ENCODE measurements around the gene KIAA0753. TPM values are rescaled to one million over a fixed set of nuclear protein-coding genes. Genes with fewer than 3 reads are reported as not detected.

The KIAA0753 gene
- polyA plus RNA-seq, 1 of the 3 experiments (the other 2 are of a cell fraction): 7.2 TPM

DNA sequence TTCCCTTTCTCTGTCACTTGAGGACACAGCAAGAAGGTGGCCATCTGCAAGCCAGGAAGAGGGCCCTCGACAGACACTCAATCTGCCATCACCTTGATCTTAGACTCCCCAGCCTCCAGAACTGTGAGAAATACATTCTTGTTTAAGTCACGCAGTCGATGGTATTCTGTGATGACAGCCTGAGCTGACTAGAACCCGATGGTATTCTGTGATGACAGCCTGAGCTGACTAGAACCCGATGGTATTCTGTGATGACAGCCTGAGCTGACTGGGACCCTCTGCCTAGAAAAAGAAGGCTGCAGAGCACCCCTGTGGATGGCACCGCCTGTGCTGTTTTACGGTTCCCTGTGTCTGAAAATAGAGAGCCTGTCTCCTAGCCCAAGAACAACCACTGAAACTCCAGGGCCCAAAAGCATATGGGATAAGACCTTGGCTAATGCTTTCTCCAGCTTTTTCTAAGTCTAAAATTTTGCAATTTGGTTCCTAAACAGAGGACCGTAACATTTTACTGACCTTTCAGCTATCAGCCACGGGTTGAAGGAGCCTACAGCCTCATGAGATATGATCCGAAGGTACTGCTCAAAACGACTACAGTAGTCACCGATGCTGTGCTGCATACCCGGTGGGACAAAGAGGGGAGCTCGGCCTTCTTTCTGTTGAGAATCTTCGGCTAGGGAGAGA lies 51.1 kb downstream of the KIAA0753 start:
- no peak for DNase-seq
- Histone ChIP-seq H3K4me1 (ENCODE audit: control insufficient read depth in 1 of 2, insufficient read depth in 2 of 2, low read depth in 1 of 2, low read length in 1 of 2) (no peaks in the 10 kb centered on the region; a peak in 1 of 4 replicates), H3K9me3 (no peaks in the 10 kb centered on the region), H3F3A (replicated peaks; ENCODE audit: insufficient read depth) (no peaks in the 10 kb centered on the region), H3K4me2 (no peak overlapping the region), H3K4me3 (ENCODE audit: low read depth in 2 of 2, low read length in 1 of 2) (no peak overlapping the region), H3K27me3 (ENCODE audit: insufficient read depth) (no peaks in the 10 kb centered on the region), H3K36me3 (replicated peaks in 1 of 2; ENCODE audit: control insufficient read depth in 1 of 2, insufficient read depth in 2 of 2, low read length in 1 of 2) (peaks cover 80 to 85% of the 10 kb centered on the region in 2 experiments), H4K20me1 (ENCODE audit: insufficient read depth) (no peaks in the 10 kb centered on the region), H3K9me2 (no peaks in the 10 kb centered on the region), H2AFZ (ENCODE audit: low read depth) (no peak overlapping the region), H3K79me2 (ENCODE audit: insufficient read depth) (no peaks in the 10 kb centered on the region), H3K9ac (no peak overlapping the region), H3K27ac (ENCODE audit: low read depth in 2 of 2, low read length in 1 of 2) (no peak overlapping the region)
- ChIA-PET CTCF (interaction anchor here (0.9 kb wide), 1 partner anchor 118 kb away, joined by 3 read pairs; no protein-coding TSS in a partner anchor), POLR2A (no interaction called here)
- TF ChIP-seq, protein P1, sequence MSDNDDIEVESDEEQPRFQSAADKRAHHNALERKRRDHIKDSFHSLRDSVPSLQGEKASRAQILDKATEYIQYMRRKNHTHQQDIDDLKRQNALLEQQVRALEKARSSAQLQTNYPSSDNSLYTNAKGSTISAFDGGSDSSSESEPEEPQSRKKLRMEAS (IDR thresholded peaks at IDR 0.05; ENCODE audit: low read depth): no peak
- TF ChIP-seq TEAD4 (IDR thresholded peaks at IDR 0.05; ENCODE audit: borderline replicate concordance, insufficient read depth) (no peak), GABPA (IDR thresholded peaks at IDR 0.05; ENCODE audit: low read depth) (no peak), MXI1 (IDR thresholded peaks at IDR 0.05; ENCODE audit: low read depth, low read length) (no peak), GATA2 (CRISPR knock-in tag; IDR thresholded peaks at IDR 0.05) (no peak), USF1 (IDR thresholded peaks at IDR 0.05; ENCODE audit: borderline replicate concordance, low read depth) (no peak), POLR2AphosphoS5 (IDR thresholded peaks at IDR 0.05; ENCODE audit: low read depth, low read length) (no peak), FOXM1 (IDR thresholded peaks at IDR 0.05; ENCODE audit: low read depth) (no peak), EZH2phosphoT487 (IDR thresholded peaks at IDR 0.05; ENCODE audit: borderline replicate concordance, low read depth) (no peak), JUND (IDR thresholded peaks at IDR 0.05) (no peak), TAF1 (IDR thresholded peaks at IDR 0.05; ENCODE audit: borderline replicate concordance, low read depth, low read length) (no peak), SIN3A (IDR thresholded peaks at IDR 0.05; ENCODE audit: borderline replicate concordance, low read depth, low read length) (no peak), FOSL2 (IDR thresholded peaks at IDR 0.05; ENCODE audit: borderline replicate concordance, low read depth) (no peak), EP300 (IDR thresholded peaks at IDR 0.05; ENCODE audit: borderline replicate concordance in 1 of 2, low read depth in 1 of 2, low read length in 1 of 2) (no peak), NRF1 (IDR thresholded peaks at IDR 0.05; ENCODE audit: low read depth, low read length) (no peak), MEF2A (IDR thresholded peaks at IDR 0.05; ENCODE audit: borderline replicate concordance, low read depth) (no peak), ELF1 (IDR thresholded peaks at IDR 0.05) (no peak), TCF12 (IDR thresholded peaks at IDR 0.05) (no peak), RXRA (IDR thresholded peaks at IDR 0.05; ENCODE audit: borderline replicate concordance, low read depth) (no peak)
- TF ChIP-seq, protein P2, sequence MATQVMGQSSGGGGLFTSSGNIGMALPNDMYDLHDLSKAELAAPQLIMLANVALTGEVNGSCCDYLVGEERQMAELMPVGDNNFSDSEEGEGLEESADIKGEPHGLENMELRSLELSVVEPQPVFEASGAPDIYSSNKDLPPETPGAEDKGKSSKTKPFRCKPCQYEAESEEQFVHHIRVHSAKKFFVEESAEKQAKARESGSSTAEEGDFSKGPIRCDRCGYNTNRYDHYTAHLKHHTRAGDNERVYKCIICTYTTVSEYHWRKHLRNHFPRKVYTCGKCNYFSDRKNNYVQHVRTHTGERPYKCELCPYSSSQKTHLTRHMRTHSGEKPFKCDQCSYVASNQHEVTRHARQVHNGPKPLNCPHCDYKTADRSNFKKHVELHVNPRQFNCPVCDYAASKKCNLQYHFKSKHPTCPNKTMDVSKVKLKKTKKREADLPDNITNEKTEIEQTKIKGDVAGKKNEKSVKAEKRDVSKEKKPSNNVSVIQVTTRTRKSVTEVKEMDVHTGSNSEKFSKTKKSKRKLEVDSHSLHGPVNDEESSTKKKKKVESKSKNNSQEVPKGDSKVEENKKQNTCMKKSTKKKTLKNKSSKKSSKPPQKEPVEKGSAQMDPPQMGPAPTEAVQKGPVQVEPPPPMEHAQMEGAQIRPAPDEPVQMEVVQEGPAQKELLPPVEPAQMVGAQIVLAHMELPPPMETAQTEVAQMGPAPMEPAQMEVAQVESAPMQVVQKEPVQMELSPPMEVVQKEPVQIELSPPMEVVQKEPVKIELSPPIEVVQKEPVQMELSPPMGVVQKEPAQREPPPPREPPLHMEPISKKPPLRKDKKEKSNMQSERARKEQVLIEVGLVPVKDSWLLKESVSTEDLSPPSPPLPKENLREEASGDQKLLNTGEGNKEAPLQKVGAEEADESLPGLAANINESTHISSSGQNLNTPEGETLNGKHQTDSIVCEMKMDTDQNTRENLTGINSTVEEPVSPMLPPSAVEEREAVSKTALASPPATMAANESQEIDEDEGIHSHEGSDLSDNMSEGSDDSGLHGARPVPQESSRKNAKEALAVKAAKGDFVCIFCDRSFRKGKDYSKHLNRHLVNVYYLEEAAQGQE (IDR thresholded peaks at IDR 0.05; ENCODE audit: low read depth, low read length): no peak
- 97% methylated on average over 15 of the region's 15 CpGs for WGBS (ENCODE audit: low lambda C conversion rate)

Data from SK-N-SH (cell line).